NCI-H460 (cell line): Measurements from ENCODE around the gene ZNF737. TPM values are rescaled to one million over a fixed set of nuclear protein-coding genes. Genes with fewer than 3 reads are reported as not detected.
"Not testable (repeated sequence)": the region's sequence is repeated elsewhere in the genome, so short reads cannot be mapped to it uniquely, and the experiment has no call there.

ENCODE experiments used
- DNase-seq: peaks from one replicate; pipeline ENCODE4 v3.0.0-alpha.2; 2016; ENCODE audit warnings: low read depth; ENCODE audit errors: extremely low read depth
- polyA plus RNA-seq: library from polyadenylated mRNA; depleted of rRNA; stranded (reverse); fragments of >200 nt; gene quantifications from 2 replicates; pipeline ENCODE4 v1.2.3, GENCODE V29; 2014; cell fraction: nucleus; rRNA removed
- total RNA-seq: library from RNA; depleted of rRNA; stranded (reverse); fragments of >200 nt; shearing (Covaris generic); gene quantifications from 2 replicates; pipeline ENCODE4 v1.2.3, GENCODE V29; 2014; rRNA removed

ZNF737 gene
- total RNA-seq = not detected in 2 replicates
- not detected in 2 replicates for polyA plus RNA-seq

- DNase-seq = no peak
Measured at GRCh38 chr19:20565321-20566018, at the start of gene ZNF737. ZNF737 (minus strand) TSS chr19:20565781; CDS start chr19:20565640, 141 bp downstream.

- DNase-seq = not testable (repeated sequence)
Measured at GRCh38 chr19:20614971-20615370, 49.4 kb upstream of the ZNF737 start.

- no peak for DNase-seq
Measured at GRCh38 chr19:20612711-20613316, 47.2 kb upstream of the ZNF737 start.

GRCh38 chr19:20611866-20612265 lies 46.3 kb upstream of the ZNF737 start:
- DNase-seq = no peak

- DNase-seq = no peak
Measured at GRCh38 chr19:20607943-20608342, 42.4 kb upstream of the ZNF737 start.

GRCh38 chr19:20558571-20558970 lies 7.0 kb downstream of the ZNF737 start:
- no peak for DNase-seq

- no peak for DNase-seq
Measured at GRCh38 chr19:20558011-20558410, 7.6 kb downstream of the ZNF737 start.

- DNase-seq = not testable (repeated sequence)
Measured at GRCh38 chr19:20544667-20545333, 20.8 kb downstream of the ZNF737 start.

- not testable (repeated sequence) for DNase-seq
Measured at GRCh38 chr19:20530303-20530702, 35.3 kb downstream of the ZNF737 start.

- no peak for DNase-seq
Measured at GRCh38 chr19:20513189-20513904, 52.2 kb downstream of the ZNF737 start.

GRCh38 chr19:20503476-20503875 lies 62.1 kb downstream of the ZNF737 start:
- DNase-seq = no peak

Other genes starting within 250 kb of the ZNF737 start
- gene ZNF626, start 95.8 kb upstream of the ZNF737 start, total RNA-seq = not detected in 2 replicates
- 0.27 TPM in 1 of 2 replicates, not detected in the other for gene ZNF66, start 210.5 kb upstream of the ZNF737 start, total RNA-seq